Natural killer cell (primary cell): ENCODE measurements around the gene UBL7. TPM values are rescaled to one million over a fixed set of nuclear protein-coding genes. Genes with fewer than 3 reads are reported as not detected.

Experiments
- ATAC-seq, 3 donors: fragments of 150-1000 bp in 2 of 3; fragments of 200-7000 bp in 1 of 3; cut with Tn5 transposase; 1 replicate in 1 of 3; 2 replicates in 2 of 3; pipeline ENCODE4 v1.10.0; 2021; ENCODE audit warnings: mild to moderate bottlenecking in 2 of 3, moderate library complexity in 2 of 3
- DNase-seq, 2 donors: peaks; one replicate each; pipeline versions ENCODE4 v3.0.0 to v3.0.0-alpha.2; 2013 to 2021; ENCODE audit warnings: mixed read lengths in 1 of 2
- H3K27ac ChIP-seq: one replicate; pipeline ENCODE4 v1.5.1; 2013; ENCODE audit warnings: mild to moderate bottlenecking, low read length
- H3K27me3 ChIP-seq: one replicate; pipeline ENCODE4 v1.6.1; 2013; ENCODE audit warnings: low read length; ENCODE audit not compliant: control insufficient read depth, insufficient read depth
- H3K36me3 ChIP-seq: one replicate; pipeline ENCODE4 v1.6.1; 2013; ENCODE audit warnings: low read length; ENCODE audit not compliant: control insufficient read depth, insufficient read depth
- H3K4me1 ChIP-seq: one replicate; pipeline ENCODE4 v1.6.1; 2013; ENCODE audit warnings: low read length; ENCODE audit not compliant: control insufficient read depth, insufficient read depth
- H3K4me3 ChIP-seq: one replicate; pipeline ENCODE4 v1.5.1; 2013; ENCODE audit warnings: low read length
- H3K9me3 ChIP-seq: one replicate; pipeline ENCODE4 v1.6.1; 2013; ENCODE audit warnings: low read length; ENCODE audit not compliant: control insufficient read depth, insufficient read depth
- H3K27ac Mint-ChIP-seq, 2 donors: one replicate each; pipeline ENCODE4 v1.8.0; 2022; ENCODE audit warnings: mild to moderate bottlenecking in 2 of 2, mixed read lengths in 2 of 2, moderate library complexity in 1 of 2
- H3K27me3 Mint-ChIP-seq, 2 donors: one replicate each; pipeline ENCODE4 v1.8.0; 2022; ENCODE audit warnings: low read depth in 2 of 2, mixed read lengths in 2 of 2
- H3K36me3 Mint-ChIP-seq: one replicate; pipeline ENCODE4 v1.8.0; 2022; ENCODE audit warnings: mixed read lengths
- H3K4me1 Mint-ChIP-seq, 2 donors: one replicate each; pipeline ENCODE4 v1.8.0; 2022; ENCODE audit warnings: mixed read lengths in 2 of 2
- H3K4me3 Mint-ChIP-seq: one replicate; pipeline ENCODE4 v1.8.0; 2022; ENCODE audit warnings: mild to moderate bottlenecking, moderate library complexity, mixed read lengths
- H3K9me3 Mint-ChIP-seq, 2 donors: one replicate each; pipeline ENCODE4 v1.8.0; 2022; ENCODE audit warnings: mixed read lengths in 2 of 2
- CTCF ChIP-seq: fragments of 200-600 bp; IDR thresholded peaks from one replicate; pipeline ENCODE4 v1.8.0; 2022; ENCODE audit warnings: antibody characterized with exemption
- WGBS: methylation state at CpG from one replicate; pipeline ENCODE4 v1.1.7; 2013; ENCODE audit warnings: missing lambda C conversion rate; ENCODE audit not compliant: insufficient coverage; 5-methylcytosine and 5-hydroxymethylcytosine counted together
- intact Hi-C: fragments of 100-400 bp; cut with micrococcal nuclease; formaldehyde crosslinking; loops from one replicate; pipeline ENCODE4 v1.14.2; 2022
- total RNA-seq, 4 donors: library from RNA; stranded (reverse); fragments of 120-200 nt in 1 of 4; gene quantifications; one replicate each; pipeline versions ENCODE4 v1.2.3 to v1.2.4, GENCODE V29; 2013 to 2022

The UBL7 gene
- total RNA-seq, 3 donors from 2014 or later (not counting 1 experiment from before 2014, with no cell fraction given) = 25.1 to 38.7 (median 29.0) TPM

GRCh38 chr15:74470631-74471395, 9.9 kb upstream of the UBL7 start:
- Histone ChIP-seq H3K4me1 (no peaks in the 10 kb centered on the region), H3K4me3 (no peak overlapping the region), H3K27me3 (no peaks in the 10 kb centered on the region), H3K27ac (no peak overlapping the region), H3K9me3 (no peaks in the 10 kb centered on the region), H3K36me3 (no peaks in the 10 kb centered on the region)
- no peaks in the 10 kb centered on the region for H3K36me3 Mint-ChIP-seq
- no peaks in the 10 kb centered on the region for H3K4me1 Mint-ChIP-seq
- intact Hi-C loops = no loop called here
- WGBS = 100% methylated on average over 12 of the region's 12 CpGs
- H3K9me3 Mint-ChIP-seq = no peaks in the 10 kb centered on the region
- no peak overlapping the region for H3K27ac Mint-ChIP-seq
- ATAC-seq (no peak), DNase-seq (no peak)
- H3K27me3 Mint-ChIP-seq = no peaks in the 10 kb centered on the region
- H3K4me3 Mint-ChIP-seq = no peak overlapping the region
- TF ChIP-seq CTCF = no peak

- Histone ChIP-seq H3K36me3 (no peaks in the 10 kb centered on the region), H3K4me1 (no peaks in the 10 kb centered on the region), H3K27me3 (no peaks in the 10 kb centered on the region), H3K4me3 (no peak overlapping the region), H3K27ac (no peak overlapping the region), H3K9me3 (no peaks in the 10 kb centered on the region)
- TF ChIP-seq CTCF = no peak
- Mint-ChIP-seq H3K4me3 (no peak overlapping the region), H3K27me3 (no peaks in the 10 kb centered on the region), H3K27ac (no peak overlapping the region), H3K4me1 (peaks cover 0 to 6% of the 10 kb centered on the region in 2 donors), H3K36me3 (no peaks in the 10 kb centered on the region), H3K9me3 (no peaks in the 10 kb centered on the region)
- intact Hi-C loops = no loop called here
- DNase-seq (no peak), ATAC-seq (no peak)
- 96% methylated on average over 5 of the region's 6 CpGs for WGBS
These were observed 7.5 kb upstream of the UBL7 start for GRCh38 chr15:74468341-74469032.

- no peaks in the 10 kb centered on the region for H3K27me3 ChIP-seq
- no peak overlapping the region for H3K4me3 ChIP-seq
- DNase-seq = no peak
- Mint-ChIP-seq H3K4me3 (no peak overlapping the region), H3K9me3 (no peaks in the 10 kb centered on the region), H3K27ac (no peak overlapping the region), H3K27me3 (no peaks in the 10 kb centered on the region), H3K36me3 (no peaks in the 10 kb centered on the region), H3K4me1 (peaks cover 5 to 13% of the 10 kb centered on the region in 2 donors)
- no peak for ATAC-seq
- intact Hi-C loops = no loop called here
- H3K36me3 ChIP-seq = no peaks in the 10 kb centered on the region
- H3K9me3 ChIP-seq = no peaks in the 10 kb centered on the region
- WGBS = no CpG with 5 or more reads among the region's 1 CpG
- no peak overlapping the region for H3K27ac ChIP-seq
- no peak for TF ChIP-seq CTCF
- peaks cover 3% of the 10 kb centered on the region for H3K4me1 ChIP-seq
These were observed 5.6 kb upstream of the UBL7 start for GRCh38 chr15:74466570-74466969.
